NOMO-1 treated with dmso at 0.1 percent for 144 hours (cell line): Measurements from ENCODE around the gene GSG1.
"Not testable (repeated sequence)": the region's sequence is repeated elsewhere in the genome, so short reads cannot be mapped to it uniquely, and the experiment has no call there.

Source experiments
- DNase-seq: peaks from one replicate; lab custom pipeline; 2025; ENCODE audit not compliant: unreplicated experiment; lab: John Stamatoyannopoulos, UW

The GSG1 gene

DNA sequence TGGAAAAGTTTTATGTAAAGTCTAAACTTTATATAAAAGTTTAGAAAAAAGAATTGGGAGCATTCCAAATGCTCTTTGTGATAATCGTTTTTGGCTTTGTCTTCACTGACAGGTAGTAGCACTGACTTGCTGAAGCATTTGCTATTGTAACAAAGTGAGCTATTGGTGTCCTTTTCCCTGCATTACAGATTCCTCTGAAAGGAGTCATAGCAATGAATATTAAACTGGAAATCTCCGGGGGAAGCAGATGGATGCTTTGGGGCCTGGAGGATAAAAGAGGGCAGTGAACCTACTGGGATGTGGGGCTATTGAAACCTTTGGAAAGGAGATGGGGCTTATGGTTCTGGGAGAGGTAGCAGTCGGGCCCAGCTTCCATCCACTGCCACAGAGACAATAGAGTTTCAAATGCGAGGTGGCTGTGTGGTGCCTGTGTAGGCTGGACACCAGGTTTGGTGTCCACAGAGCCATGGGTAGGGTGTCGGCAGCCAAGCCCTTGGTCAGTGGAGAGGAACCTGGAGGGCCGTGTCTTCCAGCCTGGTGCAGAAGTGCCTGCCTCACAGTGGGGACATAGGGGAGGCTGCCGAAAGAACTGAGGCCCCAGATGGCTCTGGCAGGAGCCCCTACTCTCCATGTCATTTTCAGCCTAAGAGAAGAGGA, 10.1 kb downstream of the GSG1 start:
- no peak for DNase-seq

DNA sequence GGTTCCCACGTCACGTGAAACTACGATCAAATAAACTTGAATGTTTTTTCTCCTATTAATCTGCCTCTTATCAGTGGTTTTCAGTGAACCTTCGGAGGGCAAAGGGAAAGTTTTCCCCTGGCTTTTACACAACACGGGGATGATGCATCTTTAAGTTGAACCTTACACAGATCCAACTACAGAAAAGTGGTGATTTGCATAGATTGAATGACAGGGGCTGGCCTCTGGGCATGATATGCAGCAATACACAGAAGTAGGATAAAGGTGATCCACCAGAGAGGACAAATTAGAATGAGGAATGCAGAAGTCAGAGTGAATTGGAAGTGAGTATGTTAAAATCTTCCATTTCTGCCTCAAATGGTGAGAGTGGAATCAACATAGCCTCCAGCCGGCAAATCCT, 11.6 kb downstream of the GSG1 start:
- no peak for DNase-seq

DNA sequence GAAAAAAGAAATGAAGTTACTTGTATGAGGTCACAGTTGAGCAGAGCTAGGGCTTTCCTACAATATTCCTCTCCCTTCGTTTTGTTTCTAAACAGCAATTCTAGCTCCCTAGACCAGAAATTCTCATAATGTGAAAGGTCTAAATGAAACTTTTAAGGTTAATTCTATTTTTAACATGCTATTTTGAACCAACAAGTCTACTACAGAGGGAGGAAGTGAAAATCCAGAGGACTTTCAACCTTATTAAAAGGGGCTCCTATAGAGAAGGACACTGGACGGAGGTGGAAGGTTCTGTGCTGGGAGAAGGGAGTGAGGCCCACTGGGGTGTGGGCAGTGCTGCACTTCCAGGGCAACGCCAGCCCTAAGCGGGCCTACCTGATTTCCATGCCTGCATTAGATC, 13.4 kb downstream of the GSG1 start:
- no peak for DNase-seq

DNA sequence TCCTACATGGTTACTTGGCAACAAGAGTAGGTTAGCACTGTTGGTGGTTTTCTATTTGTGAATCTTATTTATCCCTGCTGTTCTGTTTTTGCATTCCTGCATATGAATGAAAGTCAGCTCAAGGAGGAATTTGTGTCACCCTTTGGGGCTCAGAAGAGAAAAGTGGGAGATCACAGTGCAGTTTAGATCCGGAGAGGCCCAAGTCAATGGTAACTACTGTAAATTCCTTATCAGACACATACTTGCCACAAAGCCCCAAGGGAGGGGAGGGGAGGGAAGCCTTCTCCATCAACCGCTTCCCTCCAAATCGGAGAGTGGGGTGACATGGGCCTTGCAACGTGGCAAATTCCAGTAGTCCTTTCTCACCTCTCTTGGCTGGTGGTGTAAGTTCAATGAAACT, 15.0 kb downstream of the GSG1 start:
- no peak for DNase-seq

DNA sequence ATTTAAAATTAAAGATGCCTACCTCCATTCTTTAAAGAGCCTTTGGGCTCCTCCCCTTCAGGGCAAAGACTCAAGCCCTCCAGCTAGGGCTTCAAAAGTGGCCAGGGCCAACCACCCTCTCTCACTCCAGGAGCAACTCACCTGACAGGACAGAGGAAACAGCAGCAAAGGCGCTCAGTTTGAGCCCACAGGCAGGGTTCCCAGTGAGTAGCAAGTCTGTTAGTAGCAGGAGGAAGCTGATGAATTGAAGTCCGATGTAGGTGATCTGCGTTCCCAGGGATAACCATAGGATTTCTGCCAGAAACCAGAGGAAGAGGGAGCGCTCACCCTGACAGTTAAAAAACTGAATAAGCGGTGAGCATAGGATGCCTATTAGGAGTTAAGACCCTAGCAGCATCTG, 15.7 kb downstream of the GSG1 start:
- no peak for DNase-seq

DNA sequence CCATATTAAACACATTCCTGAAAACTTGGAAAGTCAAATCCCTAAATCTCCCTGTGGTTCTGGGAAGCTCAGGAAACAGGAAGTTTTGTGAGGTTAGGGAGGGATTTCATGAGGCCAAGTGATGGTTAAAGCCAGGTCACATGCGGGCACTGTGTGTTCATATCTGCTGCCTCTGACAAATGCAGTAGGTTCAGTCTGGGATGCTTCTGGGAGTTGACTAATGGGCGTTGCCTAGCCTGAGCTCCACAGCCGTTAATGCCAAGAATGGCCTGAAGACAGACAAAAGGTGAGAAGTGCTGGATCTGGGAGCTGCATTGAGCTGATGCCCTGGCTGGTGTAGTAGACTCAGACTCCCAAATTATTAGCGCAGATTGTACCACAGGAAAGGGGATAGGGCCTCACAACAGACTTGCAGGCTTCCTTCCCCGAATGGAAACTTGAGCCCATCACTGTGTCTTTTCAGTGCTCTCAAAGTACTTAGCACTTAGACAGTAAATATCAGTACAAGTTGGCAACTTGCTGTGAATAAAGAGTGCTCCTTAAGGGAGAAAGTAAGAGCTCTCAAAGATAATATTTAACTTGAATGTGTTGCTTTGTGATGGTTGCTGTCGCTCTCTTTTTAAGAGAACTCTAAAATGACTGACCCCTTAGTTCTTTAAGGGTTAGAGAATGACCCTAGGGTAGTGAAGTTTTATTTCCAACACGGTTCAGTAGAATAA, 17.3 kb downstream of the GSG1 start:
- DNase-seq, result no peak

DNA sequence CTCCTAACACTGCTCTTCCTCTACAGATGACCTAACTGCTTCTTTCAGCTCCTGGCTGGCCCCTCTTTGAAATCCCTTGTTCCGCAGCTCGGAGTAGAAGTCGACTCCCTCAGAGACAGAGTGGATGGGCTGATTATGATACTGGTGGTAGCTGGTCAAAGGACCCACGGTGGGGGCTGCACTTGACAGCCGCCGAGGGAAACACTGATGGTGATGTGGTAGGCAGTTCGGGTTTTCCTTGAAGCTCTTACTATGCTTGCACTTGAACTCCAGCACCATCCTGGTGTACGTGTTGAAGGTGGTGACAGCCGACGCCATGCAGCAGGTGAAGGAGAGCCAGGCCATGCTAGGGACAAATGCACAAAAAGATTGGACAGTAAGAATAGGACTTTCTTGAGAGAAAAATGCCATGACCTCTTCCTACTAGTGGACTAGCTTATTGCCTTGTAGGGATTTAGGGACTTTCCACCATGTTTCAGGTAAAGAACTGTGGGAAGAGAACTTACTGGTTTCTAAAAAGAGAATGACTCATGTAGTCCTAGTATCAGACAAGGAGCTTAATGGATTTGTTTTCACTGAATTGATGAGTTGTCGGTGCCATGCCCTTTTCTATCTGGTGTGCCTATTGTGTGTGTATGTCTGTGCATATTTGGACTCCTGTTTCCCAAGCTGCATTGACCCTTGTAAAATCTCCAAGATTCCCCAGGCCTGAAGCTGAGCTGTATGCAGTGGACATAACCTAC, 18.4 kb downstream of the GSG1 start:
- no peak for DNase-seq

DNA sequence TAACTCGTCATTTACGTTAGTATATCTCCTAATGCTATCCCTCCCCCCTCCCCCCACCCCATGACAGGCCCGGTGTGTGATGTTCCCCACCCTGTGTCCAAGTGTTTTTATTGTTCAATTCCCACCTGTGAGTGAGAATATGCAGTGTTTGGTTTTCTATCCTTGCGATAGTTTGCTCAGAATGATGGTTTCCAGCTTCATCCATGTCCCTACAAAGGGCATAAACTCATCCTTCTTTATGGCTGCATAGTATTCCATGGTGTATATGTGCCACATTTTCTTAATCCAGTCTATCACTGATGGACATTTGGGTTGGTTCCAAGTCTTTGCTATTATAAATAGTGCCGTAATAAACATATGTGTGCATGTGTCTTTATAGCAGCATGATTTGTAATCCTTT, 19.8 kb downstream of the GSG1 start:
- not testable (repeated sequence) for DNase-seq

DNA sequence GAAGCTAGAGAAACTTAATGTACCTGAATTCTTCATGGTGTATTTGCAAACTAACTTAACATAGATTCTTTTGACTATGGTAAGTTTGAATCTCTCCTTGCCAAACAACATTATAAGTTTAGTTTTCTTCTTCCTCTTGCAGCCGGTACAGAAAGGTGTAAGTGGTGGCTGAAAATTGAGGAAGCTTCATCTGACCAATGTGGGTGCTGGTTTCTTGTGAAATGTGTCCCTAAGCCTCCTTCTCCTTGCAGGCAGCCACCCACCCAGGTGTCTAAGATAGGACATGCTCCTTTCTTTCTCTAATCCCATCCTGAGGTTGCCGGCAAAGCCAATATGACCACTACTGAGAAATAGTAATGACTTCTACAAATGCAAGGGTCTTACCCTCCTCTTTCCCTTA, 20.6 kb downstream of the GSG1 start:
- DNase-seq, result no peak

DNA sequence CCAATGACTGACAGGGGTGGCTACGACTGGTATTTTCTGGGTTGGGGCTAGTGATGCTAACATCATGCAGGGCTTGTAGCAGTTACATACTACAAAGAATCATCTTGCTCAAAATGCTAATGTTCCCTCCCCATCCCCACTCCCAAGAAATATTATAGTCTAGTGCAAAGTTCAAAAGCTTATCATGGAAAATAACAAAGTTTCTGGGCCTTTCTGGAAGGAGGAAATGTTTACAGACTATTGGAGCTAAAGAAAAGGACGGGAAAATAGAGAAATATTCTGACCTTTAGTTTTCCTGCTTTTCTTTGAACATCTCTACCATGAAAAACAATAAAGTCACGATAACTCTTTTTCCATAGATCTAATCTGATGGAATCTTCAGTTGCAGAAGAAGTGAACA, 23.2 kb downstream of the GSG1 start:
- no peak for DNase-seq

DNA sequence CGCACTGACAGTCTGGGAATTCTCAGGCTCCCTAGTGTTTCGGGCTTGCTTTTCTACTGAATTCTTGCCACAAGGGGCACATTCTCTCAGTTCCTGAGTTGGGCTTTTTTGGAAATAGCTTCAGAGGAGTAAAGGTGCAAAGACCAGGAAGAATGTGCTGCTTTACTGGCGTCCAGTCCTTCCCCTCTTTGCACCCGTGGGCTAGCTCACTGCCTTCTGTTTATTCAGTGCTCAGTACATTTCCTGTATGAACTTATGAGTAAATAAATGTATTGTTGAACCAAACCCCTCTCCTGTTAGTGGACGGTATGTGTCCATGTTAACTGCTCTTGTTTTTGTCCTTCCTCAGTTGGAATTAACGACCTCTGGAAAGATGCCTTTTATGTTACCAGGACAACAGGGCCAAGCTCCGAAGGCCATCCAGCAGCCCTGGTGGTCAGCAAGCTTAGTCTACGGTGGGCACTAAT, 24.0 kb downstream of the GSG1 start:
- DNase-seq, result no peak

DNA sequence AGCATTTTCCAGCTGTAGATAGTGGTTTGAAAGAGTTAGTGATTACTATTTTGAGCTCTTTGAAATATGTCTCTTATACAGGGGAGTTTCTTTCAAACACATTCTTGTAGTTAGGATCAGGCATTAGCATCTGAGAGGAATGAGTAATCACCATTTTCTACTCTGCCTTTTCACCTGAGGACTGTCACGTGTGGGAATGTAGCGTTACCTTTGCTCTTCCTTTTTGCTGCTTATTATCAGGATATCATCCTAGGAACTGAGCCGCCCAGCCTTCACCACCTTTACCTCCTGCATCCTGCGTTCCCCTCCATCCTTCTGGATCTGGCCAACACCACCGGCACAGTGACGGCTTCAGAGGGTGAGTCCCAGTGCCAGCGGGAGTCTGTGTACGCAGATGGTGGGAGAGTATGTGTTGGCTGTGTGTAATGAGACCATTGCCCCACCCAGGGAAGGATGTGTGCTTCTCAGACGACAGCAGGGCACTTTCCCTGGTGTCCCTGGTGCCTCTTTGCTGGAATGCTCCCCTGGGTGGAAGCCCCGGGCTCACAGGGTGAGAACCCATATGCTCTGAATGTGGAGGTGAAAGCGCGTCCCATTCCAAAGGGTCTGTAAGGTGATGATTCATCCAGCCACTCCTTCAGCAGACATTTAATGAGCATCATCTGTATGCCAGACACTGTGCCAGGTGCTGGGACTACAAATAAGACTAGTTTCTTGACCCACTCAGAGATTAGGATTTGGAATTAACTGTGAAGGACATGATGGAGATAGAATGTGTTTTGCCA, 27.5 kb downstream of the GSG1 start:
- no peak for DNase-seq

DNA sequence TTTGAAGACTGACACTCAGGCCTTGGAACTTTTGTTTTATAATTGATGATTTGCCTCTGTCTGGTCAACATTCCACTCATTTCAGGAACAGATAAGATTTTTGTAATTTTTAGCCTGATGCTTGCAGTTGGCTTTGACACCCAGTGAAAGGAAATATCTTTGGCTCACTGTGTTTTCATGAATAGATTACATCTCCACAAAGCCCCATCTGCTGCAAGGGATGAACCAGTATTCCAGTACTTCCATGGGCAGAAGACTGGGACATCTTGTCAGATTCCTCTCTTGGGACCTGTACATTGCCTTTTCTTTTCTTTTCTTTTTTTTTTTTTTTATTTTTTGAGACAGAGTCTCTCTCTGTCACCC, 28.4 kb downstream of the GSG1 start:
- DNase-seq, result no peak

DNA sequence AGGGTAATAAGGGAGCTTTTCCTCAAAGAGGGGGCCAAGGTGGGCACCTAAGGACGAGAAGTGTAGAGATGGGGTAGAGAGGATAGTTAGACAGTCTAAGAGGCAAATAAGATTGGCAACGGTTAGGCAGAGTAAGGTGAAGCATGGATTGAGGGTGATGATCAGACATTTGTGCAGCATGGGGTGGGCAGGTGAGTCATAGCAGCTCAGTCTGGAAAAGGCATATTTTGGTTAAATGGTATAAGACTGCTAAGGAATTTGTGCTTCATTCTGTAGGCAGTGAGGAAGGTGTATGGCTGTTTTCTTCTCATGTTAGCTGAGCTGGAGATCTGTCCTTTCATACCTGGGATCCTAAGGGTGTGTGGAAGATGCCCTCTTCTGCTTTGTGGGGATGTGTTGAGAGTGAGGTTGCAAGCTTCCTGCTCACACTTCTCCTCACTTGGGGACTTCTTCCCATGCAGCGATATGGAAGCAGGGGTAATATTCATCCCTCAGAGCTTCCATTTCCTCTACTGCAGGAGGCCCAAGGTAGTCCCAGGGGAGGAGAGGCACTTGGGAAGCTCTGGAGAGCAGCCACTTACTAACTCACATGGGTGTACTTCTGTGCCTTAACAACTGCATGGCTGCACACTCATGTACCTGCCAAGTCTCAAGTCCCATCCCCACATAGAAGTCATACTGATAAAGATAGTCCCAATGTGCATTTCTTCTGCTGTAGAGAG, 28.9 kb downstream of the GSG1 start:
- no peak for DNase-seq

DNA sequence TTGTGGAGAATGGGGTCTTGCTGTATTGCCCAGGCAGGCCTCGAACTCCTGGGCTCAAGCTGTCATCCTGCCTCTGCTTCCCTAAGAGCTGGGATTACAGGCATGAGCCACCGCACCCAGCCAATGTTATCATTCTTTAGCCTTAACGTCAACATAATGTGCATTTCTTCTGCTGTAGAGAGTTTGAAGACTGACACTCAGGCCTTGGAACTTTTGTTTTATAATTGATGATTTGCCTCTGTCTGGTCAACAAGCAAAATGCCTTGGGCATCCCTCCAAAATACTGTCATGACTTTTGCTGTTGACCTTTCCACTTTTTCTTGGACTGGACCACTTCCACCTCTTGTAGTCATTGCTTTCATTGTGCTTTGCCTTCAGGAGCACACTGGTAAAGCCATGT, 30.3 kb downstream of the GSG1 start:
- DNase-seq, result no peak

DNA sequence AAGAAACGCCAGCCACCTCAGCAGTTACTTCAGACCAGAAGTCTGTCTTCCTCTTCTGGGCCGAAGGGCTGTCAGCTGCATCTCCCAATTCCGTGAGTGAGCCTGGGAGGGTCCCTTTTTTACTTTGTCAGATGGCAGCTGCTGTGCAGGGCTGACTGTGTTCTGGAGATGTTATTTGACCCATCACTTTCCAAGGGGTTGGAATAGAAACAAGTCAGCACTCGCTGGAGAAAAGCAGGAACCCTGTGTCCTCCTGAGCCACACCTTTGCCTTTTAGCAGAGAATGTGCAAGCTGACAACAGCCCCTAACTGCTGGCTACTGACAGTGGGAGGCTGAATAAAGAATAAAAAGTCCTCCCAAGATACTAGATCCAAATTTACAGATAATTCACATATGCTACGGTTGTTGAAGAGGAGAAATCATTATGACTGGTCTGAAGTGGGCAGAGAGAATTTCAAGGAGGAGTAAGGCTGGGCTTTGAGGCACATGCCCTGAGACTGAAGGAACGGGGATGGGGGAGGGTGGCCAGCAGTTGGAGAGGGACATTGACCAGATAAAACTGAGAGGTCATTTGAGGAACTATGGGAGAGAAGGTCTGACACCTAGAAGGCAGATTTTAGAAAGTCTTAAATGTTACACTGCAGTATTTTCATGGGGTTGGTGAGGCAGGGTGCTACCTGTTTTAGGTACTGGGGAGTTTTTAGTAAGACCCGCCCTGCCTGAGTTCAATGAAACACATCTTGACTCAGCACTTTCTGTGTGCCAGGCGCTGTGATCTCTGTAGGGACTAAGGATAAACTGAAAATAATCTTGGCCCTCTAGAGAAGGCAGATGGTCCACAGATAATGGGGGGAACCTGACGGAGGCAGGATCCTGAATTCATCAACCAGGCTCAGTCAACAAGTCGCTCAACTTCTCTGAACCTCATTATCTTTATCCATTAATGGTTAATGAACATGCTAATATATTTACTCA, 31.9 kb downstream of the GSG1 start:
- DNase-seq, result no peak

DNA sequence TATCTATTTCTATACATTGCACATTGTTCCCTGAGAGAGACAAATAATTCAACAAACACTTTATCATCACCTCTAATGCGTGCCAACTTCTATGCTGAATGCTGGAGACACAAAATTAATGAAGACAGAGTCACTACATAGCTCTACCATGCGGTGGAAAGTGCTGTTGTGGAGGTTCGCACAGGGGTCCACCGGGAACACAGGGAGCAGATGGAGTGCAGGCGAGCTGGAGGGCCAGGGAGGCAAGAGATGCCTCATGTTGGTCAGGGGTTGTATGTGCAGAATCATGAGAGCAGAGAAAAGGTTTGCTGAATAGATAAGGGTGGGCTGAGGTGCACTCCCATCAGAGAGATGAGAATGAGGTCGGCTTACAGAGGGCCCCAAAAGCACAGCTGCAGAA, 34.1 kb downstream of the GSG1 start:
- no peak for DNase-seq

DNA sequence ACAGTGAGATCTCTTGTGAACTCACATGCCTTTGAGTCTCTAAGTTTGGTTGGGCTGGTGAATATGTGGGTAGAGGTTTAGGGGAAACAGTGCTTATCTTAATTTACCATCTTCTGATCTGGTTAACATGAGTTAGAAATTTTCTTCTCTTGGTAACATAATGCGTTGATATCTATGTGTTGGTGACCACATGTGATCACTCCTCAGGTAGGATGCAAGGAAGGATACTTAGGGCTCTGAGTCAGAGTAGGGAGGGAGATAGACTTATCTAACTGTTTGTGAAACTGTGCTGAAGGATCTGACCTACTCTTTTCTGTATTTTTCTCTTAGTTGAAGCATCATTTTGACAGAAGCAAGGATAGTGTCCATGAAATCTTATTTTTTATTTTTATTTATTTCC, 36.1 kb downstream of the GSG1 start:
- no peak for DNase-seq

DNA sequence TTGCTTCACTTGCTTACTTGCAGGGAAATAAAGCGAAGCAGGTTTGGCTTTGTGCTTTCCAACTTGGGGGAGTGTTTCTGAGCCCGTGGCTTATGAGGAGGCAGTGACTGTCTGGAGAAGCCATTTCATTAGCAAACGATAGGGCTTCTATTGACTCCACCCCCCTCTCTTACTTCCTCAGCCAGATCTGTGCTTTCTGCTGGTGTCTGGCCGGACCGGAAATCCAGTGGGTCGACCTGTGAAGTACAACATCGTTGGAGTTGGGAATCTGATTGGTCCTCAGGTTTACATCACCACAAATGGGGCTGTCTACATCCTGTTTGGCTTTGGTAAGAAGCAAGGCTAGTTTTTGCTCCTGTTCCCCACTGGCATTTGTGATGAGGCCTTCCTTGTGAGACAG, 37.0 kb downstream of the GSG1 start:
- DNase-seq, result no peak

DNA sequence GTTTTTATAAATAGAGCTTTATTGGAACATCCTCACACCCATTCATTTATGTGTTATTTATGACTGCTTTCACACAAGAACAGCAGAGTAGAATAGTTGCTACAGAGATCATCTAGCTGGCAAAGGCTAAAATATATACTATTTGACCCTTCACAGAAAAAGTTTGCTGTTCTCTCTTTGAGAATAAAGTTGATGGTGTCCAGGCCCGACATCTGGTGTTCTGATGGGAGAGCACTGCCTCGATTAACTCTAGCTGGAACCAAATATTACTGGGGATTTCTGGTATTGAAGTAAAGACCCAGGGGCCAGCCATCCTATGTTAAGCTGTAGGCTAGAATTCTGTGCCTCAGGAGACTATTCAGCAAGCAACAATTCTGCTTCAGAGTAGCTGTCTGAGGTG, 37.5 kb downstream of the GSG1 start:
- no peak for DNase-seq
